ENCODE data around the gene ARMH3.

Gene ARMH3

GRCh38 chr10:101893510-101894120 lies 162.4 kb downstream of the ARMH3 start:
- H3K27me3 ChIP-seq = no peaks in the 10 kb centered on the region
- H3K36me3 ChIP-seq = no peaks in the 10 kb centered on the region
- H3K4me3 ChIP-seq (ENCODE audit: low read depth in 1 of 2, low read length in 1 of 2) = no peak overlapping the region
- H3K4me1 ChIP-seq (ENCODE audit: control insufficient read depth in 1 of 2, insufficient read depth in 1 of 2, low read depth in 1 of 2, low read length in 1 of 2) = peaks cover 10 to 16% of the 10 kb centered on the region in 2 experiments
- no peak for TF ChIP-seq CTCF (IDR thresholded peaks at IDR 0.05)
- H3K9me3 ChIP-seq = no peaks in the 10 kb centered on the region
- no peak overlapping the region for H3K27ac ChIP-seq

GRCh38 chr10:101892782-101893391 lies 163.1 kb downstream of the ARMH3 start:
- no peaks in the 10 kb centered on the region for H3K27me3 ChIP-seq
- H3K4me3 ChIP-seq (ENCODE audit: low read depth in 1 of 2, low read length in 1 of 2) = no peak overlapping the region
- H3K4me1 ChIP-seq (ENCODE audit: control insufficient read depth in 1 of 2, insufficient read depth in 1 of 2, low read depth in 1 of 2, low read length in 1 of 2) = peaks cover 7 to 13% of the 10 kb centered on the region in 2 experiments
- H3K27ac ChIP-seq = no peak overlapping the region
- H3K36me3 ChIP-seq = no peaks in the 10 kb centered on the region
- H3K9me3 ChIP-seq = no peaks in the 10 kb centered on the region
- no peak for TF ChIP-seq CTCF (IDR thresholded peaks at IDR 0.05)

- no peak overlapping the region for H3K27ac ChIP-seq
- H3K9me3 ChIP-seq = no peaks in the 10 kb centered on the region
- no peaks in the 10 kb centered on the region for H3K27me3 ChIP-seq
- H3K4me1 ChIP-seq (ENCODE audit: control insufficient read depth in 1 of 2, insufficient read depth in 1 of 2, low read depth in 1 of 2, low read length in 1 of 2) = no peaks in the 10 kb centered on the region
- peak; percentile 42 for TF ChIP-seq CTCF (IDR thresholded peaks at IDR 0.05)
- no peaks in the 10 kb centered on the region for H3K36me3 ChIP-seq
- no peak overlapping the region for H3K4me3 ChIP-seq (ENCODE audit: low read depth in 1 of 2, low read length in 1 of 2)
These were observed 166.4 kb downstream of the ARMH3 start for GRCh38 chr10:101889256-101890210.

- Histone ChIP-seq H3K27ac (no peak overlapping the region), H3K9me3 (no peaks in the 10 kb centered on the region), H3K4me1 (ENCODE audit: control insufficient read depth in 1 of 2, insufficient read depth in 1 of 2, low read depth in 1 of 2, low read length in 1 of 2) (peaks cover 2 to 3% of the 10 kb centered on the region in 2 experiments), H3K27me3 (no peaks in the 10 kb centered on the region), H3K4me3 (ENCODE audit: low read depth in 1 of 2, low read length in 1 of 2) (no peak overlapping the region), H3K36me3 (no peaks in the 10 kb centered on the region)
- TF ChIP-seq CTCF (IDR thresholded peaks at IDR 0.05) = no peak
These were observed 167.6 kb downstream of the ARMH3 start for GRCh38 chr10:101888251-101888949.

- H3K36me3 ChIP-seq = no peaks in the 10 kb centered on the region
- no peak overlapping the region for H3K4me3 ChIP-seq (ENCODE audit: low read depth in 1 of 2, low read length in 1 of 2)
- H3K27ac ChIP-seq = no peak overlapping the region
- no peak for TF ChIP-seq CTCF (IDR thresholded peaks at IDR 0.05)
- H3K27me3 ChIP-seq = no peaks in the 10 kb centered on the region
- H3K4me1 ChIP-seq (ENCODE audit: control insufficient read depth in 1 of 2, insufficient read depth in 1 of 2, low read depth in 1 of 2, low read length in 1 of 2) = peaks cover 5% of the 10 kb centered on the region in 2 experiments
- H3K9me3 ChIP-seq = no peaks in the 10 kb centered on the region
These were observed 168.2 kb downstream of the ARMH3 start for GRCh38 chr10:101887775-101888174.

All from neutrophil (primary cell).